Middle frontal gyrus (tissue), 1 donor: Measurements from ENCODE around the gene LIPJ.
A peak's percentile ranks its signal among the peaks of the same experiment; 100 is the strongest.

Source experiments
- DNase-seq: peaks from one replicate; pipeline ENCODE4 v3.0.0-alpha.2; 2015; ENCODE audit warnings: low spot score; ENCODE audit errors: extremely low spot score

The LIPJ gene

GRCh38 chr10:88586462-88586861, at the start of gene LIPJ:
Gene LIPJ (plus strand): TSS chr10:88586762. CDS start chr10:88590688, 3,926 bp downstream.
- no peak for DNase-seq

GRCh38 chr10:88537322-88537721, 49.2 kb upstream of the LIPJ start:
- DNase-seq = no peak

DNA sequence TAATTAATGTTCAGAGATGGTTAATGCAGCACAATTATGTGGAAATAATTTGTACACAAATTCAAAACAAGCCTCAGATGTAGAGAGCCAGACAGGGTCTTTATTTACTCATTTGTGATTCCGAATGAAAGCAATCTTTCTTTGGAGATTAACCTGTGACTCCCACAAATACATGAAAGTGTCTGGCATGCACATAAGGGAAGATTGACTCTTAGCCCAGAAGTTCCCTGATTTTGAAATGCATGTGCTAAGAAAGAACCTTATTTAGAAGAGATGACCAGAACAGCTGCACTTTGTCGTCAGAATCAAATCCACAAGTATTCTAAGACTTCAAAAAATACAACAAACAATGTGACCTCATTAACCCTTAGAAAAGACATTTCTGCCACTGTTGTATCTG, 48.5 kb upstream of the LIPJ start:
- DNase-seq = no peak

GRCh38 chr10:88540351-88540750, 46.2 kb upstream of the LIPJ start:
- no peak for DNase-seq

DNA sequence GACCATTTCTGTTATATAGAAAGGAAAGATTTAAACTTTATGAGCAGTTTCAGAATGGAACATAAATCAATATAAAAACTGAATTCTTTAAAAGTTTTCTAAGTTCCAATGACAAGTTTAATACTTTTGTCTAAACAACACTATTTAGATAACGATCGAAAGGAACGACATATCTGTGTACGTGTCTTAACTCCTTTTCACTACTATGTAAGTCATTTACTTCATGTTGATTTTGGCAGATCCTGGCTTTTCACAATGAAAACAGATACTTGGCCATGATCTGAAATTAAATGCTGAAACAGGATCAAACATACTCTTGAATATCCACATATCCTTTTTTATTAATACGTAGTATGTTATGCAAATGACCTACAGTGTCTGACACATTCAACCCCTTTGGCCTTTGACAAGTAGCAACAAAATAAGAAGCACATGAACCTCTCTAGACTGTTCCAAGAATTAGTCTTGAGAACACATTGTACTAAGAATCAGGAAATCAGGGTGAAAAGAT, 45.4 kb upstream of the LIPJ start:
- no peak for DNase-seq

DNA sequence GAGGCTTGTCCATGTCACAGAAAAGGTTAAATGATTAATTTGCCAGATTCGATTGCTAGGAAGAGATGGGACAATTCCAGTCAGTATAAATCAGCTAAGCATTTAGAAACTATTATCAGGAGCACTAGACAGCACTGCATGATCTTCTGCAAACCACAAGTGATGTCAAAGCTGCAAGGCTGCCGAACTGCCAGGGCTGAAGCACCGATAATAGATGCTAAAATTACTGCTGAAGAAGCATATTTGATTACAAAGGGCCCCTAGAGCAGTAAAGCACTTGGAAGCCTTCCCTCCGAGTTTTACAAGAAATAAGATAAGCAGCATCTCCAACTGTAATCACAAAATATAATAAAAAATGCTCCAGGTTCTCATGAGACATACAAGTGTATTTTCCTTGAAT, 44.0 kb upstream of the LIPJ start:
- DNase-seq = no peak

GRCh38 chr10:88544140-88544870, 42.3 kb upstream of the LIPJ start:
- DNase-seq = no peak

DNA sequence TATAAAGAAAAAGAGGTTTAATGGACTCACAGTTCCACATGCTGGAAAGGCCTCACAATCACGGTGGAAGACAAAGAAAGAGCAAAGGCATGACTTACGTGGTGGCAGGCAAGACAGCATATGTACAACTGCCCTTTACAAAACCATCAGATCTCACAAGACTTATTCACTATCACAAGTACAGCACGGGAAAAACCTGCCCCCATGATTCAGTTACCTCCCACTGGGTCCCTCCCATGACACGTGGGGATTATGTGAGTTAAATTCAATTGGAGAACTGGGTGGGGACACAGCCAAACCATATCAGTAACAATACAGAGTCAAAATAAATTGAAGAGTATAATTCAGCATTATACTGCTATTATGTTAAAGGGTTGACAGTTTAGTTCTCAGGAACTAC, 41.2 kb upstream of the LIPJ start:
- no peak for DNase-seq

DNA sequence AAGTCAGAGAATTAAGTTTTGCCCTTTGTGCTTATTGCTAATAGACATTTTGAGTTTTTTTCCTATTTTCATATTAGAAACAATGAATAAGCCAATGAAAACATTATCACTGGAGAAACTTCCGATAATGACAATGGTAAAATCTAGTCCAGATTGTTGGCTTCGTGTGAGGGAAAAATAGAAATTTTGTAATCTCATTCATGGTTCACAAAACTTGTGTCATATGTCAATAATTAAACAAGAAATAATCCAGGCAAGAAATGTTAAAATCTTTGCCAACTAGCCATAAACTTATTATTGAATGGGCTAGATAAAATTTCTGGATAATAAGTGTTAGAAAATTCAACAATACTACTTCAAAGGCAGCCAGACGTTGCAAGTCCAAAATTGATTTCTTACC, 40.1 kb upstream of the LIPJ start:
- DNase-seq = no peak

DNA sequence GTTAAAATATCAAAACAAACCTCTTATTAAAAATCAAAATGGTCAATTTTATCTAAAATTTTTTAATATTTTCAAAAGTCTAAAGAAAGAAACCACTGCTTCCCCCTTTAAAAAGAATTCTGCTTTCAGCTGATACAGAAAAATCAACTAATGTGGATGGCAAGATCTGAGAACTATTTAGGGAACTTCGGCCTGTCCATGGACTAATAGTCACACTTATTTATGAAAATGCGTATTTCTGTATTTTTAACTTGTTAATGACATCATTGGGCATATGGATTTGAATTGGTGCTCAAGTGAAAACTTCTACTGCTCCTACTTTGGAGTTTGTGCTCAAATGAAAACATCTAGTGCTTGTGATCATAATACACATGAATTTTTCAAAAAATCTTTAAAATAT, 35.3 kb upstream of the LIPJ start:
- DNase-seq = no peak

GRCh38 chr10:88553116-88553752, 33.3 kb upstream of the LIPJ start:
- peak; percentile 44 for DNase-seq

DNA sequence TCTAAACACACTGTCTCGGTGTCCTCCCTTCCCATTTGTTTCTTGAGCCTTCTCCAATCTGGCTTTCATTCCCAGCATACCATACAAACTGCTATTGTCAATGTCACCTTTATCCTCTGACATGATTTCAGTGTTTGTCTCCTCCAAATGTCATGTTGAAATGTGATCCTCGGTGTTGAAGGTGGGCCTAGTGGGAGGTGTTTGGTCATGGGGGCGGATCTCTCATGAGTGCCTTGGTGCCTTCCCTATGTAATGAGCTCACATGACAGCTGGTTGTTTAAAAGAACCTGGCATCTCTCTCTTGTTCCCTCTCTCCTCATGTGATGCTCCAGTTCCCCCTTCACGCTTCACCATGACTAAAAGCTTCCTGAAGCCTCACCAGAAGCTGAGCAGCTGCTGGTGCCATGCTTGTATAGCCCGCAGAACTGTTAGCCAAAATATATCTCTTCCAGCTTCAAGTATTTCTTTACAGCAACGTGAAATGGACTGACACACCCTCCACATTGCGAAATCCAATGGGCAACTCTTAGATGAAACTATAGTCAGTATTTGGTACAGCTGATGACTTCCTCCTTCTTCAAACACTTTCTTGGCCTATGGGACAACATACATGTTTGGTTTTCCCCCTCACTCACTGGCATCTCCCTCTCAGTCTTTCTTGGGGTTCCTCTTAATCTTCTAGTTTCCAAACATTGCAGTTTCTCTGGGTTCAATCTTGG, 31.2 kb upstream of the LIPJ start:
- DNase-seq = no peak

DNA sequence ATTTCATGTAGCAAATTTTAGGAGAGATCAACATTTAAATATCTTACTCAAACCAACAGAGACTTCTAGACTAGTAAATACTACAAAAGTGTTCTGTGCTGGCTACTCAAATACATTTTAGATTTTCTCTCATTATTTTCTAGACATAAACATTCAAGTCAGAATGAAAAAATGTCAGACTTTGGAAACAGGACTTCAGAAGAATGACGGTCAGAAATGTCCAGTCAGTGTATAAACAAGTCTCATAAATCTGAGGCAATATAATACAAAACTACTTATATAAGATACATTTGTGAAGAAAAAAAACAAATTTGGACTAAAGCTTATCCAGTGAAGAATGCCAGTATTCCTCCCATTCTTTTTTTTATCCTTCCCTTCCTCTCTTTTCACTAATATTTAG, 29.3 kb upstream of the LIPJ start:
- no peak for DNase-seq

DNA sequence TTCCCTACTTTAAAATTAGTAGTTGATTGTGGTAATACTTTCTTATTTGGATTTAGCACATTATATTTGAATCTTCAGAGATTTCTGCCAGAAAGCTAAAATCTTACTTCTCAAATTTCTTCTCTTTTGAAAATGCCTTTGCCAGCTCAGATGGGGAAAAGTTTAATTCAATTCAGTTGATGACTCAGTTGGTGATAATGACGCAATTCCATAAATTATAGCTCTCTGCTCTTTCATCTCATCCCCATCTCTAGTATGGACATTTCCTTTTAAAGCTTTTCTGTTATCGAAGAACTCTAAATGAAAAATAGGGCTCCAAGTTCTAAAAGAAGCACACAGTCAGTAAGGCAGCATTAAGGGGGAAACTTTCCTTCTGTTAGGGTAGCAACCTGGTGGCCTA, 28.9 kb upstream of the LIPJ start:
- DNase-seq = peak; percentile 39

- no peak for DNase-seq
Observed at GRCh38 chr10:88562152-88562551, 24.4 kb upstream of the LIPJ start.

GRCh38 chr10:88565072-88565471, 21.5 kb upstream of the LIPJ start:
- DNase-seq = no peak

DNA sequence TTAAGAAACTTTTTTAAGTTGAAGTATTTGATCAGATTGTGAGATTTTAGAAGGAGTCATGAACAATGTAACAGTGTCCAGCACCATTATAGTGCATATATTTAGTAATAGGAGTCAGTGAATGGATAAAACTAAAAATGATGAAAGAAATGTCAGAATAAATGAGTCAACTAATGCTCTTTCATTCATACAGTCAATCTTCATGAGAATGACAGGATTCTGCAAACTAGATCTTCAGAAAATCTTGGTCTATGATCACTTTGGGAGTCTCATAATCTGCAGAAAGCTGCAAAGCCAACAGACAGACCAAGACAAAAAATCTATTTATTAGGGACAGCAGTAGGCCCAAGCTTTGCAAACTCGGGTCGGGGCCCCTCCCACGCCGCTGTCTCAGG, 4.2 kb upstream of the LIPJ start:
- DNase-seq = no peak

DNA sequence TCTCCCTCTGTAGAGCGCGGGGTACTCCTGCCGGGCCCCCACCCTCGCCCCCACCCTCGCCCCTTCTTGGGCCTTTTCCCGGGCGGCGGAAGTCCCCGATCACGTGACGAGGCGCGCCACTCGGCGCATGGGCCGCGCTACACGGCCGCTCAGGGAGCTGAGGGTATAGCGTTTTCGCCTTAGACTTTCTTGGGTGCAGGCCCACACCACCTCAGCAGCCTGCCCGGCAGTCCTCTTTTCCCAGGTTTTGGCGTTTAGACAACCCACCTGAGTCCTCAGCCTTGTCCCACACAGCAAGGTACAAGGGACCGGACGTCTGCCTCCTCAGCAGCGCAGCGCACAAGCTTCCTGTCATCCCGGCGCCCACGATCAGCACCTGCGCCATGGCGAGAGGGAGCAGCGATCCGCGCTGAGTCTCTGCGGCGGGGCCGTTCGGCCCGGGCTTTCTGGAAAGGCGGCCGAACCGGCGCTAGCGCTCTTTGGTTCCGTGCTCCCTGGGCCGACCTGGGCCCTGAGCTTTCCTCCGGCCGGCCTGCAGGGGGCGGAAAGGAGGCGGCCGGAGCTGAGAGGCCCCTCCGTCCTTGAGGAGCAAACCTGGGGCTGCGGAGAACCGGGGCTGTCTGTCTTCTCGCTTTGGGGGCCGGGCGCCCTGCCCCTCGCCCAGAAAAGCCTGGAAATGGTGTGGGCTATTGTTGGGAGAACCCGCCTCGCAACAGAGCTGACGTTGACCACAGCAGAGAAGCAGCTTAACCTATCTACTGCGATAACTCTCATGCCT, 3.6 kb upstream of the LIPJ start, which contains the start of gene RNLS:
TSS of gene RNLS (minus strand) at position 513 of the 778 bp plus-strand sequence.
- DNase-seq = peak; percentile 52

- DNase-seq = no peak
Observed at GRCh38 chr10:88583584-88583957, 3.0 kb upstream of the LIPJ start.

DNA sequence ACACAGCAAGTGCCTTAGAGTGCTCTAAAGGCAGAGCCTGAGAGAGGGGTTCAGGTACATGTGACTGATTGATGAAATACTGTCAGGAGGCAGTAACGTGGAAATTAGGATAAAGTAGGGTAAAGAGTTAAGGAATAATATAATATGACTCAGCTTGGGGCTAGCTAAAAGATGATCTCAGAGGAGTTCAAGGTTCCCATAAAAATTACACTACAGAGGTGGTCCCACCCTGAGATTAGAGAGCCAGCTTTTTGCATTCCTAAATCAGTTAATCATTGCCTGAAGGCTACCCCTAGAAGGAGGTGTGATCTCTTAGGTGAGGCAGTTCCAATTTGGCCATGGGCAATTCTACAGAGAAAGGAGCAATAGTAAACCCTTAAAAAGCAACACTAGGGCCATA, 5.8 kb downstream of the LIPJ start:
- DNase-seq = no peak

- DNase-seq = no peak
Observed at GRCh38 chr10:88592906-88593305, 6.3 kb downstream of the LIPJ start.

DNA sequence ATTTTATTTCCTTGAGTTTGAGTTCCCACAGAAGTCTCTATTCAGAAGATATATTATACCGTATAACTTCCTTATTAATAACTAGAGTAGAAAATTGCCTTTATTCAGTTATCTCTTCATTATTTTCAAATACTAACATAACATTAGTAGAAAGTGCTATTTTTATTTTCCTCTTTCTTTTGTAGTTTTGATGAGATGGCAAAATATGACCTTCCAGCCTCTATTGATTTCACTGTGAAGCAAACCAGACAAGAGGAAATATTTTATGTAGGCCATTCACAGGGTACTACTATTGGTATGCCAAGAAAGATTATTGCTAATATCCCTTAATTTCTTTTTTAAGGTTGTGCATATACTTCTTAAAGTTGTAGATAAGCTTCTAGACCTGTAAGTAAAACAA, 7.9 kb downstream of the LIPJ start:
- no peak for DNase-seq
